ENCODE measurements around the gene UTS2B. TPM values are rescaled to one million over a fixed set of nuclear protein-coding genes. Genes with fewer than 3 reads are reported as not detected.

UTS2B gene
- total RNA-seq, 6 experiments from 2014 or later = 0.73 to 1.8 (median 1.0) TPM

- Mint-ChIP-seq H3K4me3 (no peak overlapping the region), H3K4me1 (ENCODE audit: low read depth) (peaks cover 11% of the 10 kb centered on the region), H3K36me3 (ENCODE audit: low read depth) (no peaks in the 10 kb centered on the region), H3K27me3 (ENCODE audit: insufficient read depth) (no peaks in the 10 kb centered on the region), H3K9me3 (no peaks in the 10 kb centered on the region), H3K27ac (no peak overlapping the region)
- TF ChIP-seq CTCF (IDR thresholded peaks at IDR 0.05) = no peak
- DNase-seq = no peak
Observed at GRCh38 chr3:191294291-191294690, 36.0 kb downstream of the UTS2B start.

GRCh38 chr3:191292243-191293015, 37.9 kb downstream of the UTS2B start:
- Mint-ChIP-seq H3K27ac (no peak overlapping the region), H3K4me1 (ENCODE audit: low read depth) (peaks cover 11% of the 10 kb centered on the region), H3K27me3 (ENCODE audit: insufficient read depth) (no peaks in the 10 kb centered on the region; the same call in 1 of the 2 replicates), H3K36me3 (ENCODE audit: low read depth) (no peaks in the 10 kb centered on the region), H3K4me3 (no peak overlapping the region), H3K9me3 (no peaks in the 10 kb centered on the region)
- no peak for DNase-seq
- no peak for TF ChIP-seq CTCF (IDR thresholded peaks at IDR 0.05)

GRCh38 chr3:191290311-191291025, 39.9 kb downstream of the UTS2B start:
- H3K4me1 Mint-ChIP-seq (ENCODE audit: low read depth) = peaks cover 11% of the 10 kb centered on the region
- H3K36me3 Mint-ChIP-seq (ENCODE audit: low read depth) = no peaks in the 10 kb centered on the region
- DNase-seq = no peak
- no peaks in the 10 kb centered on the region for H3K9me3 Mint-ChIP-seq
- peak overlapping the region; percentile 60 for H3K4me3 Mint-ChIP-seq
- H3K27ac Mint-ChIP-seq = peak overlapping the region; percentile 10
- no peaks in the 10 kb centered on the region; the same call in 1 of the 2 replicates for H3K27me3 Mint-ChIP-seq (ENCODE audit: insufficient read depth)
- TF ChIP-seq CTCF (IDR thresholded peaks at IDR 0.05) = no peak

- H3K27ac Mint-ChIP-seq = no peak overlapping the region; the same call in 1 of the 2 replicates
- no peak overlapping the region for H3K4me3 Mint-ChIP-seq
- no peaks in the 10 kb centered on the region for H3K9me3 Mint-ChIP-seq
- H3K27me3 Mint-ChIP-seq (ENCODE audit: insufficient read depth) = no peaks in the 10 kb centered on the region; the same call in 1 of the 2 replicates
- no peak for DNase-seq
- H3K4me1 Mint-ChIP-seq (ENCODE audit: low read depth) = peaks cover 16% of the 10 kb centered on the region
- H3K36me3 Mint-ChIP-seq (ENCODE audit: low read depth) = no peaks in the 10 kb centered on the region
- no peak for TF ChIP-seq CTCF (IDR thresholded peaks at IDR 0.05)
Observed at GRCh38 chr3:191283400-191283799, 46.9 kb downstream of the UTS2B start.

GRCh38 chr3:191282251-191283185, 47.8 kb downstream of the UTS2B start:
- Mint-ChIP-seq H3K4me1 (ENCODE audit: low read depth) (peaks cover 16% of the 10 kb centered on the region), H3K4me3 (no peak overlapping the region), H3K27me3 (ENCODE audit: insufficient read depth) (no peaks in the 10 kb centered on the region; the same call in 1 of the 2 replicates), H3K36me3 (ENCODE audit: low read depth) (no peaks in the 10 kb centered on the region), H3K9me3 (no peaks in the 10 kb centered on the region), H3K27ac (no peak overlapping the region; the same call in 1 of the 2 replicates)
- DNase-seq = no peak
- TF ChIP-seq CTCF (IDR thresholded peaks at IDR 0.05) = no peak

Measured in HFFc6 (cell line).